Subcutaneous adipose tissue (tissue), 4 donors: ENCODE results near the gene AGPAT4. TPM values are rescaled to one million over a fixed set of nuclear protein-coding genes. Genes with fewer than 3 reads are reported as not detected.

Experiments used
- total RNA-seq, 4 donors: library from RNA; depleted of rRNA; stranded (reverse); fragments of >200 nt; gene quantifications; one replicate each; pipeline ENCODE4 v1.1.0, GENCODE V29; 2016
- TF ChIP-seq, protein P1 (sequence below): fragments of 450-650 bp; IDR thresholded peaks from one replicate; pipeline ENCODE4 v1.5.1; 2016; ENCODE audit warnings: low read depth, mild to moderate bottlenecking, control low read depth, antibody characterized with exemption, moderate library complexity

AGPAT4 gene
- total RNA-seq, 4 donors from 2014 or later, result 5.1 to 18.5 (median 7.6) TPM

DNA sequence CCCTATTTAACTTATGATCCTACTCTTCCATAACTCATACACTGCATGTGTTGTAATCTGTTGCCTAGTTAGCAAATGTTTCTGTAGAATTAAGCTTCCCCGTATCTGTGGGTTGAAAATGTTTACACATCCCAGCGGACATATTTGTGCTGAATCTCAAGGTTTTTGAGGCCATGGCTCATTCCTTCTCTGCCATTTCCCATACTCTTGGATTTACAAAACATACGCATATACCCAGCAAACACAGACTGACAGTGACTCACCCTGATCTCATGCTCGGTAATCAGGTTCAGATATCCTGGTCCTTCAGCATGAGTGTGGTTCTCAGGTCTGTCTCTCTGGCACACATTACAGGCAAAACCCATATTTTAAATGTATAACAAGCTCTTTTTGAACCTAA is 58.7 kb downstream of the AGPAT4 start:
- TF ChIP-seq, protein P1, sequence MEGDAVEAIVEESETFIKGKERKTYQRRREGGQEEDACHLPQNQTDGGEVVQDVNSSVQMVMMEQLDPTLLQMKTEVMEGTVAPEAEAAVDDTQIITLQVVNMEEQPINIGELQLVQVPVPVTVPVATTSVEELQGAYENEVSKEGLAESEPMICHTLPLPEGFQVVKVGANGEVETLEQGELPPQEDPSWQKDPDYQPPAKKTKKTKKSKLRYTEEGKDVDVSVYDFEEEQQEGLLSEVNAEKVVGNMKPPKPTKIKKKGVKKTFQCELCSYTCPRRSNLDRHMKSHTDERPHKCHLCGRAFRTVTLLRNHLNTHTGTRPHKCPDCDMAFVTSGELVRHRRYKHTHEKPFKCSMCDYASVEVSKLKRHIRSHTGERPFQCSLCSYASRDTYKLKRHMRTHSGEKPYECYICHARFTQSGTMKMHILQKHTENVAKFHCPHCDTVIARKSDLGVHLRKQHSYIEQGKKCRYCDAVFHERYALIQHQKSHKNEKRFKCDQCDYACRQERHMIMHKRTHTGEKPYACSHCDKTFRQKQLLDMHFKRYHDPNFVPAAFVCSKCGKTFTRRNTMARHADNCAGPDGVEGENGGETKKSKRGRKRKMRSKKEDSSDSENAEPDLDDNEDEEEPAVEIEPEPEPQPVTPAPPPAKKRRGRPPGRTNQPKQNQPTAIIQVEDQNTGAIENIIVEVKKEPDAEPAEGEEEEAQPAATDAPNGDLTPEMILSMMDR, result no peak

DNA sequence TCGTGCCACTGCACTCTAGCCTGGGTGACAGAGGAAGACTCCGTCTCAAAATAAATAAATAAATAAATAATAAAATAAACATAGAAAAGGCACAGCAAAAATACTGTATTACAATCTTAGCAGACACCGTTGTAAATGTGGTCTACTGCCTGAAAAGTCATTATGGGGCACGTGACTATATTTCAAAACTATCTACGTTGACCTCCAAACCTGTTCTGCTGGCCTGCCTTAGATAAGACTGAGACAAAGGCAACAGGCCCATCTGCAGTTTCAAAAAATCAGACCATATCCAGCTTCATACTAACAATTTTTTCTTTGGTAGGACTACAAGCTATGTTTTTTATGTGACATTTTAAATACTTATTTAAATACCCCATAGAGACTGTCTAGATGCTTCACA is 59.1 kb downstream of the AGPAT4 start:
- TF ChIP-seq, protein P1, result no peak

DNA sequence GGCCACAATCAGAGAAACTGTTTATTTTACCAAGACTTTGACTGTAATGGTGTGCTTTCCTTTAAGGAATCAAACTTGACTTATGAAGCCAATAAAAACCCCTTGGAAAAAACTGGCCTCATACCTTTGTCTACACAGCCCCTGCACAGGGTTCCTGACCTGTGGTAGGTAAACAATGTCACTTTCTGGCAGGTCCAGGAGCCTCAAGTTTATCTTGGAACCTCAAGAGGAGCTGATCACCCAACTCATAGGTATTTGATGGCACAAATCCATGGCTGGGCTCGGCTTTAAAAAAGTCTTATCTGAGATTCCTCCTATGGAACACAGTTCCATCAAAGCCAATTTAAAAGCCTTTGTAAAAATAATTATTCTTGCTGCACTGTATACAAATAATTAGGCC is 61.0 kb downstream of the AGPAT4 start:
- TF ChIP-seq, protein P1, result no peak

DNA sequence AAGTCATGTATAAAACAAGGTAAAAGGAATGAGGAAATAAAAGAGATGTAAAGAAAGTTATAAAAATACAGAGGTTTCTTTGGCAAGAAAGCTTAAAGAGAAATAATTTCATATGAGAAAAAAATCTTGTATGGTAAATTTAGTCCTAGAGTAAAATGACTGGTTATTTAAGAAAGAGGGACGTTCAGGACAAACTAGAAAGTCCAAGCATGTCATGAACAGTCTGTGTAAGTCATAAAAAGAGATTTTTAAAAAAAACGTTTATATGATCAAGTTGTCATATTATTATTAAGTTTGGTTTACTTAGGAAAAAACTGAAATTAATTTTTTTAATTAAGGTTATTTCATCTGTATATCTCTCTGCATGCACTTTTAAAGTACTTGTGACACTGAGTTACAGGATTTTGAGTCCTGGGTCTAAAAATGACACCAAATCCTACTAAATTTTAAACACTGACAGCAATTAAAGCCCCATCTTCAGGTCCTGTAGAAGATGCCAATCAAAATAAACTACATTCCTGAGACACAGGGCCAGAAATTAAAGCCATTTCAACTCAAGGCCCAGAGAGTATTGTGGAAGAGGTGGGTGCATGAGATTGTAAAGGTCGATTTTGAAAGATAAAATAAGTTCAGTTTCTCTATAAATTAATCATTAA is 62.4 kb downstream of the AGPAT4 start:
- TF ChIP-seq, protein P1, result no peak

DNA sequence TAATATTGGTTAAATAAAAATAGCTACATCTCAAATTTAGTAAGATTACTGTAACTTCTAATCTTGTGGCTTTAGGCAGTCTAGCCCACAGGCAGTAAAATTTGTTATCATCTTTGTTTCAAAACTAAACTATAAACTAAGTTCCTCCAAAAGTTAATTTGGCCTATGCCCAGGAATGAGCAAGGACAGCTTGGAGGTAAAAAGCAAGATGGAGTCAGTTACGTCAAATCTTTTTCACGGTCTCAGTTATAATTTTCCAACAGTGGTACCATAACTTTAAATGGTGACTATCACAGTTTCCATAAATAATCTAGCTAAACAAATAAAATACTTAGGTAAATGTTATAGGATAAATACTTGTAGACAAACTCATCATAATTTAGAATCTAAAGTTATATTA is 63.0 kb downstream of the AGPAT4 start:
- TF ChIP-seq, protein P1, result no peak

DNA sequence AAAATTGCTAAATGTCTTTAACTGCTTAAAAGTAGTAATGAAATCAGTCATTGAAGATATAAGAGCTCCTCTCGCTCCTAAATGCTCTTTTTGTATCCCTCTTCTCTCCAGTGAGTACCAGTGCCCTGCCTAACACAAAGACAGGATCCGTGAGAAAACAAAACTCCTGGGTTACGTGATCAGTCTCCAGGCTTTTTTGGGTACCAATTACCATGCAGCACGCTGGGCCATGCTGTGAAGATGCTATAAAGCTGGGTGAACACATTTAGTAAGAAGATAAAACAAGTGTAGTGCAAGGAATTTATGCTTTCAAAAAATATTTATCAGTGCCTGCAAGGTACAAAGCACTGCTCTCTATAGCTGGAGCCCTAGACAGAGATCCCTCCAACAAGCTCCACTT is 66.7 kb downstream of the AGPAT4 start:
- TF ChIP-seq, protein P1, result no peak

DNA sequence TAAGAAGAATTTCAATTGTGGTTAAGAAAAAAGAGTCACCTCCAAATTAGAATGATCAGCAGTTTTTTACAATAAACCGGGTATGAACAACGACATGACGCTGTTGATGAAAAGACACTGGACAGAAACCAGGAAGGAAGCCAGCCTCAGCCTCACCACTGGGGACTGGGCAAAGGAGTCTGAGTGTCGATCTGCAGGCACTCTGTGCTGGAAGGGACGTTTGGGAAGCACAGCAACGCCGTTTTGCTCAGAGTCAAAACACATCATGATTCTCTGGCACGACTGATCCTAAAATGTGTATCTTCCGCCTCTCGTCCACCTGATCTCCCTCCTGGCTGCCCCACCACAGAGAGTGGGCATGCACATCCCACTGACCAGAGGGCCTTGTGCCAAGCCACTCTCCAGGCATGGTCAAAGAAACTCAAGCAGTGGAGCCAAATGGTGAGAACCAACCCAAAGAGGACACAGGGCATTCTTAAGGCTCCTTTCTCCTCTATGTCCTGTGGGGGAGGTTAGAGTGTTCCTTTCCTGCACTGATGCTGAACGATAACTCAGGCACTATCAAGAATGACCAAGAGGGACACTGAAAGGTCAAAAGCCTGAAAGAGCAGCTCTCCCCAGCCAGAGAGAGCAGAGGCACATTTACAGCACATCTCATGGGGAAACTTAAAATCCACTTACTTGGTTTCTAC is 68.8 kb downstream of the AGPAT4 start:
- TF ChIP-seq, protein P1, result no peak
